BLaER1 (cell line): ENCODE measurements around the gene DYRK2.

Source experiments
- H3K27ac ChIP-seq: shearing (Covaris generic); formaldehyde crosslinking; 2 replicates; pipeline ENCODE4 v1.8.1; 2022
- H3K27me3 ChIP-seq: shearing (Covaris generic); formaldehyde crosslinking; 2 replicates; pipeline ENCODE4 v1.8.1; 2022
- H3K36me3 ChIP-seq: shearing (Covaris generic); formaldehyde crosslinking; 2 replicates; pipeline ENCODE4 v1.8.1; 2022
- H3K4me1 ChIP-seq: shearing (Covaris generic); formaldehyde crosslinking; 2 replicates; pipeline ENCODE4 v1.8.1; 2022
- H3K4me2 ChIP-seq: shearing (Covaris generic); formaldehyde crosslinking; 2 replicates; pipeline ENCODE4 v1.8.1; 2022
- H3K4me3 ChIP-seq: shearing (Covaris generic); formaldehyde crosslinking; 2 replicates; pipeline ENCODE4 v1.8.1; 2022
- H3K9ac ChIP-seq: shearing (Covaris generic); formaldehyde crosslinking; 2 replicates; pipeline ENCODE4 v1.8.1; 2022
- H3K9me3 ChIP-seq: shearing (Covaris generic); formaldehyde crosslinking; 2 replicates; pipeline ENCODE4 v1.8.1; 2022
- H4K20me1 ChIP-seq: shearing (Covaris generic); formaldehyde crosslinking; 2 replicates; pipeline ENCODE4 v1.8.1; 2022
- Cebpa-rat ChIP-seq: shearing (Covaris generic); IDR thresholded peaks from 2 replicates; pipeline ENCODE4 v1.8.1; 2022

Gene DYRK2

GRCh38 chr12:67640863-67641262 lies 7.7 kb upstream of the DYRK2 start:
- Histone ChIP-seq H3K4me3 (no peak overlapping the region), H3K9me3 (no peaks in the 10 kb centered on the region), H4K20me1 (no peaks in the 10 kb centered on the region), H3K36me3 (no peaks in the 10 kb centered on the region), H3K9ac (no peak overlapping the region), H3K27ac (no peak overlapping the region), H3K4me1 (no peaks in the 10 kb centered on the region), H3K4me2 (no peak overlapping the region), H3K27me3 (no peaks in the 10 kb centered on the region; the same call in 1 of the 2 replicates)
- no peak for TF ChIP-seq Cebpa-rat

- Histone ChIP-seq H3K4me2 (no peak overlapping the region), H3K27ac (no peak overlapping the region)
- TF ChIP-seq Cebpa-rat = no peak
Observed at GRCh38 chr12:67645126-67645525, 3.4 kb upstream of the DYRK2 start.

GRCh38 chr12:67645601-67646000 lies 2.9 kb upstream of the DYRK2 start:
- H3K27ac ChIP-seq = no peak overlapping the region
- H4K20me1 ChIP-seq = peaks cover 7% of the 10 kb centered on the region
- no peak overlapping the region for H3K4me2 ChIP-seq
- TF ChIP-seq Cebpa-rat = no peak
- H3K4me1 ChIP-seq = peaks cover 13% of the 10 kb centered on the region
- no peaks in the 10 kb centered on the region for H3K36me3 ChIP-seq
- H3K4me3 ChIP-seq = no peak overlapping the region
- no peaks in the 10 kb centered on the region for H3K9me3 ChIP-seq
- H3K9ac ChIP-seq = no peak overlapping the region
- H3K27me3 ChIP-seq = no peaks in the 10 kb centered on the region

More at GRCh38 chr12:67645126-67645525, 3.4 kb upstream of the DYRK2 start:
- Histone ChIP-seq H3K4me3 (no peak overlapping the region), H4K20me1 (peaks cover 3% of the 10 kb centered on the region; the same call in 1 of the 2 replicates), H3K4me1 (peaks cover 11% of the 10 kb centered on the region), H3K9me3 (no peaks in the 10 kb centered on the region), H3K36me3 (no peaks in the 10 kb centered on the region), H3K9ac (no peak overlapping the region), H3K27me3 (no peaks in the 10 kb centered on the region)

GRCh38 chr12:67646775-67647174 lies 1.8 kb upstream of the DYRK2 start:
- H3K9me3 ChIP-seq = no peaks in the 10 kb centered on the region
- TF ChIP-seq Cebpa-rat = no peak
- H3K9ac ChIP-seq = no peak overlapping the region
- no peaks in the 10 kb centered on the region for H3K36me3 ChIP-seq
- H3K27me3 ChIP-seq = no peaks in the 10 kb centered on the region
- no peak overlapping the region for H3K27ac ChIP-seq
- peaks cover 25% of the 10 kb centered on the region for H3K4me1 ChIP-seq
- H3K4me3 ChIP-seq = no peak overlapping the region
- no peak overlapping the region for H3K4me2 ChIP-seq
- H4K20me1 ChIP-seq = peaks cover 19% of the 10 kb centered on the region

- Histone ChIP-seq H3K4me3 (peak overlapping the region; percentile 100), H3K27ac (no peak overlapping the region), H3K27me3 (no peaks in the 10 kb centered on the region), H4K20me1 (peaks cover 24% of the 10 kb centered on the region), H3K36me3 (no peaks in the 10 kb centered on the region), H3K9me3 (no peaks in the 10 kb centered on the region), H3K4me2 (peak overlapping the region; percentile 94), H3K9ac (0 out of 2 replicates have a peak overlapping the region, but pooled peaks have one; percentile 70), H3K4me1 (peaks cover 28% of the 10 kb centered on the region)
- TF ChIP-seq Cebpa-rat = no peak
Observed at GRCh38 chr12:67647181-67647798, 1.3 kb upstream of the DYRK2 start.

GRCh38 chr12:67647799-67648520 lies 585 bp upstream of the DYRK2 start:
- peak overlapping the region; percentile 70 for H3K9ac ChIP-seq
- H3K36me3 ChIP-seq = peaks cover 3% of the 10 kb centered on the region; the same call in 1 of the 2 replicates
- peak overlapping the region; percentile 55; the same call in 1 of the 2 replicates for H3K27ac ChIP-seq
- H3K27me3 ChIP-seq = no peaks in the 10 kb centered on the region
- H3K9me3 ChIP-seq = no peaks in the 10 kb centered on the region
- no peak for TF ChIP-seq Cebpa-rat
- peak overlapping the region; percentile 100 for H3K4me3 ChIP-seq
- peaks cover 31% of the 10 kb centered on the region for H3K4me1 ChIP-seq
- H3K4me2 ChIP-seq = peak overlapping the region; percentile 94
- H4K20me1 ChIP-seq = peaks cover 31% of the 10 kb centered on the region

GRCh38 chr12:67649261-67649569 lies 670 bp downstream of the DYRK2 start:
- no peak for TF ChIP-seq Cebpa-rat
- Histone ChIP-seq H3K9me3 (no peaks in the 10 kb centered on the region), H3K27ac (peak overlapping the region; percentile 99), H3K27me3 (no peaks in the 10 kb centered on the region), H3K36me3 (peaks cover 16% of the 10 kb centered on the region), H4K20me1 (peaks cover 44% of the 10 kb centered on the region), H3K4me1 (peaks cover 37% of the 10 kb centered on the region), H3K4me2 (peak overlapping the region; percentile 91), H3K4me3 (peak overlapping the region; percentile 100), H3K9ac (peak overlapping the region; percentile 99)

GRCh38 chr12:67649570-67650387 lies 1.2 kb downstream of the DYRK2 start:
- TF ChIP-seq Cebpa-rat = no peak
- peaks cover 21% of the 10 kb centered on the region for H3K36me3 ChIP-seq

GRCh38 chr12:67650388-67651131 lies 2.0 kb downstream of the DYRK2 start:
- Histone ChIP-seq H3K4me2 (peak overlapping the region; percentile 91), H3K27ac (peak overlapping the region; percentile 99), H3K9ac (peak overlapping the region; percentile 99), H3K4me1 (peaks cover 37% of the 10 kb centered on the region), H3K4me3 (peak overlapping the region; percentile 100), H4K20me1 (peaks cover 57% of the 10 kb centered on the region), H3K9me3 (no peaks in the 10 kb centered on the region), H3K36me3 (peaks cover 29% of the 10 kb centered on the region), H3K27me3 (no peaks in the 10 kb centered on the region)
- TF ChIP-seq Cebpa-rat = no peak

More at GRCh38 chr12:67649570-67650387, 1.2 kb downstream of the DYRK2 start:
- Histone ChIP-seq H4K20me1 (peaks cover 49% of the 10 kb centered on the region), H3K27me3 (no peaks in the 10 kb centered on the region), H3K4me2 (peak overlapping the region; percentile 91), H3K9me3 (no peaks in the 10 kb centered on the region), H3K4me3 (peak overlapping the region; percentile 100), H3K4me1 (peaks cover 37% of the 10 kb centered on the region), H3K9ac (peak overlapping the region; percentile 99), H3K27ac (peak overlapping the region; percentile 99)
